GM12865 (cell line): ENCODE data around the gene HDAC9.
A peak's percentile ranks its signal among the peaks of the same experiment; 100 is the strongest.

Experiments used
- DNase-seq: peaks from one replicate; pipeline ENCODE4 v3.0.0; 2010; ENCODE audit warnings: low read depth
- H3K4me3 ChIP-seq: 2 replicates; pipeline ENCODE4 v1.5.1; 2011; ENCODE audit warnings: mild to moderate bottlenecking, low read depth, low read length, control low read depth
- TF ChIP-seq, protein P1 (sequence below): IDR thresholded peaks from 2 replicates; pipeline ENCODE4 v1.5.1; 2011; ENCODE audit warnings: low read length, control low read depth, low read depth, inconsistent platforms; ENCODE audit not compliant: insufficient read depth; ENCODE audit errors: missing control alignments

The HDAC9 gene

GRCh38 chr7:18684916-18685315 is 189.4 kb downstream of the HDAC9 start:
- TF ChIP-seq, protein P1, sequence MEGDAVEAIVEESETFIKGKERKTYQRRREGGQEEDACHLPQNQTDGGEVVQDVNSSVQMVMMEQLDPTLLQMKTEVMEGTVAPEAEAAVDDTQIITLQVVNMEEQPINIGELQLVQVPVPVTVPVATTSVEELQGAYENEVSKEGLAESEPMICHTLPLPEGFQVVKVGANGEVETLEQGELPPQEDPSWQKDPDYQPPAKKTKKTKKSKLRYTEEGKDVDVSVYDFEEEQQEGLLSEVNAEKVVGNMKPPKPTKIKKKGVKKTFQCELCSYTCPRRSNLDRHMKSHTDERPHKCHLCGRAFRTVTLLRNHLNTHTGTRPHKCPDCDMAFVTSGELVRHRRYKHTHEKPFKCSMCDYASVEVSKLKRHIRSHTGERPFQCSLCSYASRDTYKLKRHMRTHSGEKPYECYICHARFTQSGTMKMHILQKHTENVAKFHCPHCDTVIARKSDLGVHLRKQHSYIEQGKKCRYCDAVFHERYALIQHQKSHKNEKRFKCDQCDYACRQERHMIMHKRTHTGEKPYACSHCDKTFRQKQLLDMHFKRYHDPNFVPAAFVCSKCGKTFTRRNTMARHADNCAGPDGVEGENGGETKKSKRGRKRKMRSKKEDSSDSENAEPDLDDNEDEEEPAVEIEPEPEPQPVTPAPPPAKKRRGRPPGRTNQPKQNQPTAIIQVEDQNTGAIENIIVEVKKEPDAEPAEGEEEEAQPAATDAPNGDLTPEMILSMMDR, result no peak
- no peak for DNase-seq
- H3K4me3 ChIP-seq, result no peak overlapping the region

DNA sequence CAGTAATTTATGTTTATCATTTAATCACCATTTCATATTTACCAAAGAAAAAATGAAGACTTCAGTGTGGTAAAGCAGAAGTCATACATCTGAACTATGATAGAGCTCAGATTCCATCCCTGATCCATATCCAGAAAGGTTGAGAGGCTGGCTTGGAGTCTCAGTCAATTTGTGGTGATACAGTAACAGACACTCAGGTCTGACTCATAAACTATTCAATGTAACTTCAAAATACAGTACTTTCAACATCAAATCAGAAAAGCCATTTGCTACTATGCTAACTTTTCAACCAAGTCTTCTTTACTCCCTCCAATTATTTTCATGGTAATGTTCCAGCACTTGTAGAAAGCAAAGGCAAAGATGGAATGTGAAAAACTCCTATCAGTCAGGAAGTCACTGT is 190.4 kb downstream of the HDAC9 start:
- TF ChIP-seq, protein P1, result no peak
- DNase-seq, result no peak
- no peak overlapping the region for H3K4me3 ChIP-seq

- TF ChIP-seq, protein P1, result no peak
- DNase-seq, result no peak
- H3K4me3 ChIP-seq, result no peak overlapping the region
Measured at GRCh38 chr7:18689551-18689950, 194.0 kb downstream of the HDAC9 start.

DNA sequence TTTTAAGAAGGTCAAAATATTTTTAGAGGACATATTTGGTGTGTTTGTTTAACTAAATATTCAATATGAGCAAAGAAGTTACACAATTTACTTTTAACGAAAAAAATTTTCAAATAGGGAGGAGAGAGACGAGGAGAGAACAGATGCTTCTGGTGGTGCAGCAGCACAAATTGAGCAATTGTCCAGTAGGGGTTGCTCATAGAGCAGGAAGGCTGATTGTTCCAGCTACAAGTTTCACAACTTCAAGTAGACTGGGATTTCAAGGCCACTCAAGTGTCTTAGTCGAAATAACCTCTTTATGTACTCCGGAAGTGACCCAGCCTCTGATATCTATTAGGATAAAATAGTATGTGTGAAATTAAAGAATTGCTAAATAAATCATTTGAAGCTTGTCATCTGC is 197.9 kb downstream of the HDAC9 start:
- peak; percentile 19 for DNase-seq
- no peak overlapping the region for H3K4me3 ChIP-seq
- TF ChIP-seq, protein P1, result peak; percentile 27

- no peak overlapping the region for H3K4me3 ChIP-seq
- no peak for DNase-seq
- TF ChIP-seq, protein P1, result no peak
Measured at GRCh38 chr7:18693816-18694215, 198.3 kb downstream of the HDAC9 start.

- TF ChIP-seq, protein P1, result no peak
- DNase-seq, result no peak
Measured at GRCh38 chr7:18694484-18694883, 198.9 kb downstream of the HDAC9 start.

GRCh38 chr7:18694911-18695310 is 199.4 kb downstream of the HDAC9 start:
- DNase-seq, result no peak
- TF ChIP-seq, protein P1, result no peak
- H3K4me3 ChIP-seq, result no peak overlapping the region

More at GRCh38 chr7:18694484-18694883, 198.9 kb downstream of the HDAC9 start:
- H3K4me3 ChIP-seq, result no peak overlapping the region
